Neural crest cell (in vitro differentiated cells): ENCODE data around the gene ST3GAL3. TPM values are rescaled to one million over a fixed set of nuclear protein-coding genes. Genes with fewer than 3 reads are reported as not detected.

Experiments
- DNase-seq: peaks from one replicate; pipeline ENCODE4 v3.0.0; 2021; ENCODE audit warnings: low read depth, mixed read lengths, low spot score
- H3K27ac Mint-ChIP-seq: one replicate; pipeline ENCODE4 v1.8.0; 2021; ENCODE audit warnings: mild to moderate bottlenecking, mixed read lengths; ENCODE audit not compliant: unreplicated experiment
- H3K27me3 Mint-ChIP-seq: 2 replicates; pipeline ENCODE4 v1.8.0; 2021; ENCODE audit warnings: low read depth, mild to moderate bottlenecking, mixed read lengths
- H3K36me3 Mint-ChIP-seq: 2 replicates; pipeline ENCODE4 v1.8.0; 2021; ENCODE audit warnings: low read depth, mild to moderate bottlenecking, mixed read lengths
- H3K4me1 Mint-ChIP-seq: 2 replicates; pipeline ENCODE4 v1.8.0; 2021; ENCODE audit warnings: mixed read lengths
- H3K4me3 Mint-ChIP-seq: one replicate; pipeline ENCODE4 v1.8.0; 2021; ENCODE audit warnings: mild to moderate bottlenecking, mixed read lengths
- H3K9me3 Mint-ChIP-seq: 2 replicates; pipeline ENCODE4 v1.8.0; 2021; ENCODE audit warnings: mixed read lengths
- total RNA-seq: library from RNA; stranded (reverse); gene quantifications from 2 replicates; pipeline ENCODE4 v1.2.1, GENCODE V29; 2021
- TF ChIP-seq, protein P1 (sequence below): fragments of 200-600 bp; sonication (generic); conservative IDR thresholded peaks from 2 replicates; pipeline ENCODE4 v1.5.0; 2021; ENCODE audit warnings: antibody characterized with exemption, mild to moderate bottlenecking

The ST3GAL3 gene
- total RNA-seq, 1 donor from 2014 or later = 37.4 TPM

DNA sequence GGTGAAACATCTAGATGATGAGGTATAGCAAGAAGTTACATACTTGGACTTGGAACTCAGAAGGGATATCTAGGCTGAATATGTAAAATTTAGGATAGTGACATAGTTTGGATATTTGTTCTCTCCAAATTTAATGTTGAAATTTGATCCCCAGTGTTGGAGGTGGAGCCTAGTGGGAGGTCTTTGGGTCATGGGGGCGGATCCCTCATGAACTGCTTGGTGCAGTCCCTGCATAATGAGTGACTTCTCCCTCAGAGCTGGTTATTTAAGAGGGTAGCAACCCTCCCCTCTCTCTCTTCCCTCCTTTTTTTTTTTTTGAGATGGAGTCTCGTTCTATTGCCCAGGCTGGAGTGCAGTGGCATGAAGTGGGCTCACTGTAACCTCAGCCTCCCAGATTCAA, 15.5 kb downstream of the ST3GAL3 start:
- no peak for DNase-seq
- H3K27ac Mint-ChIP-seq = no peak overlapping the region
- peaks cover 24% of the 10 kb centered on the region for H3K4me1 Mint-ChIP-seq
- H3K27me3 Mint-ChIP-seq = no peaks in the 10 kb centered on the region
- no peaks in the 10 kb centered on the region for H3K9me3 Mint-ChIP-seq
- TF ChIP-seq, protein P1, sequence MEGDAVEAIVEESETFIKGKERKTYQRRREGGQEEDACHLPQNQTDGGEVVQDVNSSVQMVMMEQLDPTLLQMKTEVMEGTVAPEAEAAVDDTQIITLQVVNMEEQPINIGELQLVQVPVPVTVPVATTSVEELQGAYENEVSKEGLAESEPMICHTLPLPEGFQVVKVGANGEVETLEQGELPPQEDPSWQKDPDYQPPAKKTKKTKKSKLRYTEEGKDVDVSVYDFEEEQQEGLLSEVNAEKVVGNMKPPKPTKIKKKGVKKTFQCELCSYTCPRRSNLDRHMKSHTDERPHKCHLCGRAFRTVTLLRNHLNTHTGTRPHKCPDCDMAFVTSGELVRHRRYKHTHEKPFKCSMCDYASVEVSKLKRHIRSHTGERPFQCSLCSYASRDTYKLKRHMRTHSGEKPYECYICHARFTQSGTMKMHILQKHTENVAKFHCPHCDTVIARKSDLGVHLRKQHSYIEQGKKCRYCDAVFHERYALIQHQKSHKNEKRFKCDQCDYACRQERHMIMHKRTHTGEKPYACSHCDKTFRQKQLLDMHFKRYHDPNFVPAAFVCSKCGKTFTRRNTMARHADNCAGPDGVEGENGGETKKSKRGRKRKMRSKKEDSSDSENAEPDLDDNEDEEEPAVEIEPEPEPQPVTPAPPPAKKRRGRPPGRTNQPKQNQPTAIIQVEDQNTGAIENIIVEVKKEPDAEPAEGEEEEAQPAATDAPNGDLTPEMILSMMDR = no peak
- H3K4me3 Mint-ChIP-seq = no peak overlapping the region
- peaks cover 4% of the 10 kb centered on the region for H3K36me3 Mint-ChIP-seq

DNA sequence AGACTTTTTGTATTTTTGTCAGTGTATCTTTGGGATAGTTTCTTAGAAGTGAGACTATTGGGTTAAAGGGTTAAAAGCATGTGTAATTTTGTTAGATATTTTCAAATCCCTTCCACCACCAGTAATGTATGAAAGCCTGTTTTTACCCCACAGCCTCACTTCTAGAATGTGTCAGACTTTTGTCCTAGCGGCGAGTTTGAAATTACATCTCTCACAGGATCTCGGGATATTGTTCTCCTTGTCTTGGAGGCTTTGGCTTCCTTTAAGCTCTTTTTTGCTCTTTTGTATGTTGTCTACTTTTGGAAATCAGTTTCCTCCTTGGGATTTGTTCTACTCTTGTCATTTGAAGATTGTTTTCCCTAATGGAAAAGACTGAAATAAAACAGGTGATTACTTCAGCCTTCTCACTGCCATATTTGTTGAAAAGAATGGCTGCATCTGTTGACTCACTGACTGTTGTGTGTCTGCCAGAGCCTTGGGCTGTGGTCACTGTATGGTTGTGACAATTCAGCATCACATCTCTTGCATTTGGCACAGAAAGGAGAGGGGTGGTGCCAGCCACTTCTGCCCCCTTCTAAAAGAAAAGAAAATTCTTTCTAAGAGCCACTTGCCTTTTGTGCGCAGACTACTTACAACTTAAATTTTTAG, 22.6 kb downstream of the ST3GAL3 start:
- H3K9me3 Mint-ChIP-seq = no peaks in the 10 kb centered on the region
- no peaks in the 10 kb centered on the region for H3K27me3 Mint-ChIP-seq
- no peak overlapping the region for H3K27ac Mint-ChIP-seq
- H3K36me3 Mint-ChIP-seq = no peaks in the 10 kb centered on the region
- no peak for DNase-seq
- peaks cover 10% of the 10 kb centered on the region for H3K4me1 Mint-ChIP-seq
- H3K4me3 Mint-ChIP-seq = no peak overlapping the region
- TF ChIP-seq, protein P1 = no peak

DNA sequence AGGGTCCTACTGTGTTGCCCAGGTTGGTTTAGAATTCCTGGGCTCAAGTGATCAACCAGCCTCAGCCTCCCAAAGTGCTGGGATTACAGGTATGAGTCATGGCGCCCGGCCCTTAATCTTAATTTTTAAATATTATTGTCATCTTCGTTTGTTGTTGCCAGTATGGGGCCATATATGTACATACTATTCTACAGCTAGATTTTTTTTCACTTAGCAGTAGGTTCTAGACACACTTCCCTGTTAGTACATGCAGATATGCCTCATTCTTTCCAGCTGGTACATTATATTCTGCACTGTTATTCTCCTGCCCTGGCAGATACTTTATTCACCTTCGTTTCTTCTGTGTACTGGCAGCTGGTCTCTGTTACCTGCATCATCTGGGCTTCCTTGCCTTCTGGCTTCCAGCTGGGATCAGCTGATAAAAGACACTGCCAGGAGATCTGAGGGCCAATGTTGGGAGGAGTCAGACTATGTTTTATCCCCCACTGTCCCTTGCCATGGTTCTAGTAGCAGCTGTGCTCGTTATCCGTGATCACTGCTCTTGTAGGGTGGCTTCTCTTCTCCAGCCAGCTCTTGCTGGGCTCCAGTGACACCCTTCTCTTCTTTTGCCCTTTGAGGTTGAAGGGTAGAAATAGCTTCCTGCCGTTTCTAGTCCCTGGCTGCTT, 24.7 kb downstream of the ST3GAL3 start:
- Mint-ChIP-seq H3K27me3 (no peaks in the 10 kb centered on the region), H3K9me3 (no peaks in the 10 kb centered on the region), H3K4me1 (peaks cover 10% of the 10 kb centered on the region), H3K27ac (no peak overlapping the region), H3K36me3 (peaks cover 2% of the 10 kb centered on the region), H3K4me3 (no peak overlapping the region)
- no peak for DNase-seq
- TF ChIP-seq, protein P1 = no peak

DNA sequence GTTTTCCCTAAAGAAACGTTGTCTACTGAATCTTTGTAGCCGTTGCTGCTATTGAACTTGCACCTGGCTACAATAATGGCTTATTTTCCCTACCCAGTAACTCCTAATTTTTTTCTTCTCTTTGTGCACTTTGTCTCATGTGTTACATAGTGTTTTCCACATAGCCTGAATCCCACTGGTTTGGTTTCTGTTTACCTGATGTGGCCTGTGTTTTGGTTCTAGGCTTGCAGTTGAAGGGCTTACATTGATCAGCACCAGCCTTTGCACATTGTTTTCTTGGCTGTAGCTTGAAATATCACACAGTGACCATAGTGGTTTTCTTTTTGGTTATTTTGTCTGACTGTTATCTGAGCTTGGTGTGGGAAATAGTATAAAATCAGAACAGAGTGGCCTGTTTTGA, 29.5 kb downstream of the ST3GAL3 start:
- Mint-ChIP-seq H3K27me3 (no peaks in the 10 kb centered on the region), H3K27ac (no peak overlapping the region), H3K4me1 (no peaks in the 10 kb centered on the region), H3K36me3 (peaks cover 2% of the 10 kb centered on the region), H3K9me3 (no peaks in the 10 kb centered on the region), H3K4me3 (no peak overlapping the region)
- DNase-seq = no peak
- TF ChIP-seq, protein P1 = no peak

DNA sequence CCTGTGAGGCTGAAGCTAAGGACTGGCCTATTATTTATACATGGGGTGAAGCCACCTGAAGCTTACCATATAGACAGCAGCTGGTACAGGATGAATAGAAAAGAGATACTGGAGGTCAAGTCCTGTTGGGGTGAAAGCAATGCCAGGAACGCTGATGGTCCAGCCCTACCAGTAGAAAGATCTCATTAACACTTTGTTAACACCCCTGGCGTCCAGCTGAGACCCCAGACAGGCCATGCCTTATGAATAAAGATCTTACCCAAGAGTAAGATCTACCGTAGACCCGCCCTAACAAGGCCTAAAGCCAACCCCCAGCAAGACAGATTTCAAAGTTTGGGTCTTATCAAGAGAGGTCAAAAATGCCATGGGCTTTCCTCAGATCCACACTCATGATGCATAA, 34.7 kb downstream of the ST3GAL3 start:
- Mint-ChIP-seq H3K4me1 (no peaks in the 10 kb centered on the region), H3K27me3 (no peaks in the 10 kb centered on the region), H3K36me3 (peaks cover 11% of the 10 kb centered on the region), H3K27ac (no peak overlapping the region), H3K9me3 (no peaks in the 10 kb centered on the region), H3K4me3 (no peak overlapping the region)
- TF ChIP-seq, protein P1 = no peak
- no peak for DNase-seq
